Measurements from ENCODE around the gene PITPNC1. TPM values are rescaled to one million over a fixed set of nuclear protein-coding genes. Genes with fewer than 3 reads are reported as not detected.

Gene PITPNC1
- total and polyA plus RNA-seq, 2 of the 13 experiments (the other 11 are each of a cell fraction or from before 2014, with no cell fraction given), result 4.1 to 5.7 TPM

GRCh38 chr17:67546578-67547527 is 169.8 kb downstream of the PITPNC1 start (continued):
- TF ChIP-seq, protein P1, sequence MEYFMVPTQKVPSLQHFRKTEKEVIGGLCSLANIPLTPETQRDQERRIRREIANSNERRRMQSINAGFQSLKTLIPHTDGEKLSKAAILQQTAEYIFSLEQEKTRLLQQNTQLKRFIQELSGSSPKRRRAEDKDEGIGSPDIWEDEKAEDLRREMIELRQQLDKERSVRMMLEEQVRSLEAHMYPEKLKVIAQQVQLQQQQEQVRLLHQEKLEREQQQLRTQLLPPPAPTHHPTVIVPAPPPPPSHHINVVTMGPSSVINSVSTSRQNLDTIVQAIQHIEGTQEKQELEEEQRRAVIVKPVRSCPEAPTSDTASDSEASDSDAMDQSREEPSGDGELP (IDR thresholded peaks at IDR 0.05; ENCODE audit: borderline replicate concordance, low read depth), result 0 out of 2 replicates have a peak, but pooled peaks have one; percentile 12
- no peak for TF ChIP-seq ZNF234 (CRISPR knock-in tag; conservative IDR thresholded peaks at IDR 0.05)
- TF ChIP-seq HOXA3 (CRISPR knock-in tag; IDR thresholded peaks at IDR 0.05), result no peak
- TF ChIP-seq GPN1 (CRISPR knock-in tag; IDR thresholded peaks at IDR 0.05; ENCODE audit: borderline replicate concordance), result no peak
- no peak for TF ChIP-seq JUNB (CRISPR knock-in tag; IDR thresholded peaks at IDR 0.05; ENCODE audit: borderline replicate concordance)
- no peak for TF ChIP-seq MEIS2 (CRISPR knock-in tag; IDR thresholded peaks at IDR 0.05)
- no peak for TF ChIP-seq ZNF451 (CRISPR knock-in tag; IDR thresholded peaks at IDR 0.05)
- TF ChIP-seq TGIF2 (CRISPR knock-in tag; IDR thresholded peaks at IDR 0.05), result no peak
- TF ChIP-seq KAT7 (CRISPR knock-in tag; IDR thresholded peaks at IDR 0.05; ENCODE audit: borderline replicate concordance), result no peak
- TF ChIP-seq, protein P2, sequence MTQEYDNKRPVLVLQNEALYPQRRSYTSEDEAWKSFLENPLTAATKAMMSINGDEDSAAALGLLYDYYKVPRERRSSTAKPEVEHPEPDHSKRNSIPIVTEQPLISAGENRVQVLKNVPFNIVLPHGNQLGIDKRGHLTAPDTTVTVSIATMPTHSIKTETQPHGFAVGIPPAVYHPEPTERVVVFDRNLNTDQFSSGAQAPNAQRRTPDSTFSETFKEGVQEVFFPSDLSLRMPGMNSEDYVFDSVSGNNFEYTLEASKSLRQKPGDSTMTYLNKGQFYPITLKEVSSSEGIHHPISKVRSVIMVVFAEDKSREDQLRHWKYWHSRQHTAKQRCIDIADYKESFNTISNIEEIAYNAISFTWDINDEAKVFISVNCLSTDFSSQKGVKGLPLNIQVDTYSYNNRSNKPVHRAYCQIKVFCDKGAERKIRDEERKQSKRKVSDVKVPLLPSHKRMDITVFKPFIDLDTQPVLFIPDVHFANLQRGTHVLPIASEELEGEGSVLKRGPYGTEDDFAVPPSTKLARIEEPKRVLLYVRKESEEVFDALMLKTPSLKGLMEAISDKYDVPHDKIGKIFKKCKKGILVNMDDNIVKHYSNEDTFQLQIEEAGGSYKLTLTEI (CRISPR knock-in tag; conservative IDR thresholded peaks at IDR 0.05), result no peak
- TF ChIP-seq ZNF280D (CRISPR knock-in tag; IDR thresholded peaks at IDR 0.05), result no peak
- TF ChIP-seq POGZ (CRISPR knock-in tag; IDR thresholded peaks at IDR 0.05), result no peak
- TF ChIP-seq ZNF121 (CRISPR knock-in tag; IDR thresholded peaks at IDR 0.05), result 0 out of 2 replicates have a peak, but pooled peaks have one; percentile 25
- TF ChIP-seq, protein P3, sequence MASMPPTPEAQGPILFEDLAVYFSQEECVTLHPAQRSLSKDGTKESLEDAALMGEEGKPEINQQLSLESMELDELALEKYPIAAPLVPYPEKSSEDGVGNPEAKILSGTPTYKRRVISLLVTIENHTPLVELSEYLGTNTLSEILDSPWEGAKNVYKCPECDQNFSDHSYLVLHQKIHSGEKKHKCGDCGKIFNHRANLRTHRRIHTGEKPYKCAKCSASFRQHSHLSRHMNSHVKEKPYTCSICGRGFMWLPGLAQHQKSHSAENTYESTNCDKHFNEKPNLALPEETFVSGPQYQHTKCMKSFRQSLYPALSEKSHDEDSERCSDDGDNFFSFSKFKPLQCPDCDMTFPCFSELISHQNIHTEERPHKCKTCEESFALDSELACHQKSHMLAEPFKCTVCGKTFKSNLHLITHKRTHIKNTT (CRISPR knock-in tag; IDR thresholded peaks at IDR 0.05), result no peak
- TF ChIP-seq BCL6 (CRISPR knock-in tag; IDR thresholded peaks at IDR 0.05), result peak; percentile 34; the same call in 1 of the 2 replicates
- TF ChIP-seq PRDM4 (CRISPR knock-in tag; IDR thresholded peaks at IDR 0.05; ENCODE audit: borderline replicate concordance), result no peak
- TF ChIP-seq FIP1L1 (IDR thresholded peaks at IDR 0.05; ENCODE audit: borderline replicate concordance, insufficient read depth, low read depth, low read length), result no peak
- no peak for TF ChIP-seq ZNF432 (CRISPR knock-in tag; IDR thresholded peaks at IDR 0.05; ENCODE audit: borderline replicate concordance)
